HCT116 (cell line): ENCODE results near the gene HAPLN3. TPM values are rescaled to one million over a fixed set of nuclear protein-coding genes. Genes with fewer than 3 reads are reported as not detected.

Experiments used
- ATAC-seq: fragments of 200-7000 bp; cut with Tn5 transposase; 2 replicates; pipeline ENCODE4 v1.9.1; 2020; ENCODE audit warnings: mild to moderate bottlenecking, moderate library complexity
- BruUV-seq: library from RNA; stranded (reverse); fragments of 400-500 nt; replicated peaks from 2 replicates; lab custom pipeline; 2021; lab: Mats Ljungman, UMichigan
- CTCF ChIA-PET: fragments of 300-600 bp; sonication (Branson Sonifier 250); formaldehyde crosslinking; loops from one replicate; lab custom pipeline; 2021; ENCODE audit warnings: antibody characterized with exemption; lab: Charles Lee
- POLR2A ChIA-PET: fragments of 300-600, 350-600 bp; sonication (Branson Sonifier 250); formaldehyde crosslinking; loops from one replicate; lab custom pipeline; 2021; ENCODE audit warnings: antibody characterized with exemption; lab: Charles Lee
- RAD21 ChIA-PET, 2 experiments: fragments of 300-600 bp; sonication (Branson Sonifier 250); formaldehyde crosslinking; loops; one replicate each; lab custom pipeline; 2023; ENCODE audit warnings: low total read pairs in 2 of 2; ENCODE audit not compliant: uncharacterized antibody in 2 of 2, unreplicated experiment in 2 of 2, low non-redundant PET in 1 of 2; lab: Charles Lee
- DNase-seq: peaks from one replicate; pipeline ENCODE4 v3.0.0-alpha.2; 2010; ENCODE audit warnings: low read depth, low spot score
- H2AFZ ChIP-seq: fragments of 200-600 bp; shearing (Covaris generic), sonication (generic); 2 replicates; pipeline ENCODE4 v1.6.1; 2017; ENCODE audit warnings: low read depth, mixed run types, mixed read lengths, antibody characterized with exemption, low read length; ENCODE audit not compliant: poor library complexity, severe bottlenecking
- H3K27ac ChIP-seq: 2 replicates; pipeline ENCODE4 v1.5.1; 2012; ENCODE audit warnings: low read depth, low read length
- H3K27me3 ChIP-seq: fragments of 200-600 bp; sonication (generic); 2 replicates; pipeline ENCODE4 v1.6.1; 2016; ENCODE audit warnings: mixed run types, low read length, mixed read lengths; ENCODE audit not compliant: insufficient read depth
- H3K36me3 ChIP-seq, 2 experiments: fragments of 200-500 bp in 1 of 2; fragments of 200-600 bp in 1 of 2; sonication (Bioruptor generic) in 1 of 2; sonication (generic) in 1 of 2; 2 replicates each; pipeline versions ENCODE4 v1.5.1 to v1.6.1; 2014 to 2016; ENCODE audit warnings: low read length in 2 of 2, inconsistent platforms in 1 of 2, mixed read lengths in 1 of 2, mixed run types in 1 of 2; ENCODE audit not compliant: insufficient read depth in 2 of 2, control insufficient read depth in 1 of 2
- H3K4me1 ChIP-seq, 2 experiments: fragments of 200-600 bp in 1 of 2; sonication (generic) in 1 of 2; 2 replicates each; pipeline versions ENCODE4 v1.5.1 to v1.6.1; 2012 to 2017; ENCODE audit warnings: low read length in 2 of 2, inconsistent platforms in 1 of 2, mild to moderate bottlenecking in 1 of 2, mixed read lengths in 1 of 2, mixed run types in 1 of 2, moderate library complexity in 1 of 2; ENCODE audit not compliant: insufficient read depth in 2 of 2, control insufficient read depth in 1 of 2
- H3K4me2 ChIP-seq: fragments of 200-600 bp; sonication (generic); 2 replicates; pipeline ENCODE4 v1.6.1; 2017; ENCODE audit warnings: mixed run types, low read length, mixed read lengths
- H3K4me3 ChIP-seq, 2 experiments: fragments of 200-600 bp in 1 of 2; sonication (generic) in 1 of 2; replicated peaks in 1 of 2; 2 replicates each; pipeline ENCODE4 v1.5.1; 2011 to 2016; ENCODE audit warnings: low read length in 2 of 2, control low read depth in 1 of 2, low read depth in 1 of 2, mild to moderate bottlenecking in 1 of 2, mixed read lengths in 1 of 2, mixed run types in 1 of 2
- H3K79me2 ChIP-seq: fragments of 200-600 bp; sonication (generic); 2 replicates; pipeline ENCODE4 v1.6.1; 2017; ENCODE audit warnings: mild to moderate bottlenecking, mixed run types, low read length, moderate library complexity, mixed read lengths; ENCODE audit not compliant: insufficient read depth
- H3K9ac ChIP-seq: fragments of 200-600 bp; sonication (generic); 2 replicates; pipeline ENCODE4 v1.6.1; 2016; ENCODE audit warnings: low read length, mixed read lengths
- H3K9me2 ChIP-seq: fragments of 200-600 bp; sonication (generic), shearing (Covaris generic); 2 replicates; pipeline ENCODE4 v1.6.1; 2017; ENCODE audit warnings: mixed run types, mild to moderate bottlenecking, moderate library complexity; ENCODE audit not compliant: insufficient read depth
- H3K9me3 ChIP-seq, 2 experiments: fragments of 200-500 bp in 1 of 2; fragments of 200-600 bp in 1 of 2; sonication (Bioruptor generic) in 1 of 2; sonication (generic) in 1 of 2; 2 replicates each; pipeline ENCODE4 v1.6.1; 2014 to 2017; ENCODE audit warnings: low read length in 2 of 2, mixed read lengths in 2 of 2, inconsistent platforms in 1 of 2, low read depth in 1 of 2, mild to moderate bottlenecking in 1 of 2, mixed run types in 1 of 2, moderate library complexity in 1 of 2; ENCODE audit not compliant: control insufficient read depth in 1 of 2, insufficient read depth in 1 of 2
- H4K20me1 ChIP-seq: fragments of 200-600 bp; sonication (generic), shearing (Covaris generic); 2 replicates; pipeline ENCODE4 v1.6.1; 2017; ENCODE audit warnings: mixed run types, mild to moderate bottlenecking, moderate library complexity; ENCODE audit not compliant: insufficient read depth
- CEBPB ChIP-seq: IDR thresholded peaks from 2 replicates; pipeline ENCODE4 v1.6.1; 2012; ENCODE audit warnings: low read depth
- CTCF ChIP-seq, 3 experiments: fragments of 200-600 bp in 1 of 3; sonication (generic) in 1 of 3; IDR thresholded peaks in 2 of 3; conservative IDR thresholded peaks in 1 of 3; 2 replicates each; pipeline ENCODE4 v1.5.1; 2012 to 2017; ENCODE audit warnings: low read depth in 2 of 3, low read length in 2 of 3, antibody characterized with exemption in 1 of 3, borderline replicate concordance in 1 of 3, control low read depth in 1 of 3, mild to moderate bottlenecking in 1 of 3, mixed read lengths in 1 of 3, mixed run types in 1 of 3, moderate library complexity in 1 of 3; ENCODE audit not compliant: insufficient read depth in 1 of 3
- EGR1 ChIP-seq: IDR thresholded peaks from 2 replicates; pipeline ENCODE4 v1.6.1; 2012; ENCODE audit warnings: low read depth
- FOSL1 ChIP-seq: IDR thresholded peaks from 2 replicates; pipeline ENCODE4 v1.6.1; 2012; ENCODE audit warnings: low read depth
- MAX ChIP-seq: IDR thresholded peaks from 2 replicates; pipeline ENCODE4 v1.6.1; 2012
- SP1 ChIP-seq: IDR thresholded peaks from 2 replicates; pipeline ENCODE4 v1.6.1; 2012; ENCODE audit warnings: low read depth
- ZBTB33 ChIP-seq: IDR thresholded peaks from 2 replicates; pipeline ENCODE4 v1.6.1; 2011; ENCODE audit warnings: mild to moderate bottlenecking, low read length, moderate library complexity; ENCODE audit not compliant: insufficient replicate concordance; ENCODE audit errors: extremely low read depth
- ZNF274 ChIP-seq: fragments of 200-500 bp; sonication (Bioruptor generic); IDR thresholded peaks from 2 replicates; pipeline ENCODE4 v1.6.1; 2014; ENCODE audit warnings: mild to moderate bottlenecking, low read depth, low read length, inconsistent platforms
- intact Hi-C: fragments of 100-400 bp; cut with micrococcal nuclease; formaldehyde crosslinking; loops from 2 replicates; pipeline ENCODE4 v1.10.0; 2022
- total RNA-seq: library from RNA; stranded (reverse); gene quantifications from one replicate; pipeline ENCODE4 v1.2.1, GENCODE V29; 2021; ENCODE audit not compliant: unreplicated experiment

Gene HAPLN3
- total RNA-seq, 1 experiment from 2014 or later: 10.9 TPM

- Histone ChIP-seq H3K27ac (no peak overlapping the region), H3K4me3 (no peak overlapping the region), H3K9ac (no peak overlapping the region), H3K79me2 (no peaks in the 10 kb centered on the region), H4K20me1 (no peaks in the 10 kb centered on the region), H2AFZ (no peak overlapping the region), H3K36me3 (no peaks in the 10 kb centered on the region), H3K4me1 (no peaks in the 10 kb centered on the region), H3K27me3 (peaks cover 13% of the 10 kb centered on the region), H3K9me2 (no peaks in the 10 kb centered on the region), H3K9me3 (no peaks in the 10 kb centered on the region), H3K4me2 (no peak overlapping the region)
- no peak for DNase-seq
- RAD21 ChIA-PET: no interaction called here
- ATAC-seq: no peak
- POLR2A ChIA-PET: no interaction called here
- no TSS peak for BruUV-seq
- intact Hi-C loops: no loop called here
- no peak for TF ChIP-seq MAX
- TF ChIP-seq ZNF274: no peak
- no peak for TF ChIP-seq FOSL1
- TF ChIP-seq CEBPB: no peak
- TF ChIP-seq ZBTB33: no peak
- TF ChIP-seq EGR1: no peak
- no peak for TF ChIP-seq CTCF (IDR thresholded peaks at IDR 0.05 in 2 of 3, conservative IDR thresholded peaks at IDR 0.05 in 1 of 3; ENCODE audit: borderline replicate concordance in 1 of 3, insufficient read depth in 1 of 3, low read depth in 2 of 3, low read length in 2 of 3)
- TF ChIP-seq SP1: no peak
- CTCF ChIA-PET: no interaction called here
Measured at GRCh38 chr15:88852476-88852875, 42.9 kb downstream of the HAPLN3 start.
